ENCODE measurements around the gene ZNF432.
"Not testable (repeated sequence)": the region's sequence is repeated elsewhere in the genome, so short reads cannot be mapped to it uniquely, and the experiment has no call there.

GRCh38 chr19:52051736-52052135 is 3.1 kb upstream of the ZNF432 start:
- not testable (repeated sequence) for TF ChIP-seq CTCF (IDR thresholded peaks at IDR 0.05 in 8 of 11, conservative IDR thresholded peaks at IDR 0.05 in 3 of 11); POLR2AphosphoS5 (IDR thresholded peaks at IDR 0.05)

Data from spleen (tissue), 7 donors.